SHP77 treated with DMSO at 0.1 percent for 48 hours (cell line): ENCODE results near the gene ABCB10.
"Not testable (repeated sequence)": the region's sequence is repeated elsewhere in the genome, so short reads cannot be mapped to it uniquely, and the experiment has no call there.

ENCODE experiments used
- DNase-seq: peaks from one replicate; lab custom pipeline; 2025; lab: John Stamatoyannopoulos, UW

The ABCB10 gene

DNA sequence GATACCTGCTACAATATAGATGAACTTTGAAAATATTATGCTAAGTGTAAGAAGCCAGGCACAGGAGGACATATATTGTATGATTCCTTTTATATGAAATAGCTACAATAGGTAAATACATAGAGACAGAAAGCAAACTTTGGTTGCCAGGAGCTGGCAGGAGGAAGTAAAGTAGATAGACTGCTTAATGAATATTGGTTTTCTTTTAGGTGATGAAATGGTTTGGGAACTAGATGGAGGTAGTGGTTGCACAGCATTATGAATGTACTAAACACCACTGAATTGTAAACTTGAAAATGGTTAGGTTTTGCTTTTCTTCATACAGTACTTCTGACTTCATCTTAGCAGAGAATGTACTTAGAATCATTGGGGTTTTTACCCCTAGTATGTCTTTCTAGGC is 21.5 kb downstream of the ABCB10 start:
- no peak for DNase-seq

GRCh38 chr1:229535230-229535629 is 23.3 kb downstream of the ABCB10 start:
- no peak for DNase-seq

DNA sequence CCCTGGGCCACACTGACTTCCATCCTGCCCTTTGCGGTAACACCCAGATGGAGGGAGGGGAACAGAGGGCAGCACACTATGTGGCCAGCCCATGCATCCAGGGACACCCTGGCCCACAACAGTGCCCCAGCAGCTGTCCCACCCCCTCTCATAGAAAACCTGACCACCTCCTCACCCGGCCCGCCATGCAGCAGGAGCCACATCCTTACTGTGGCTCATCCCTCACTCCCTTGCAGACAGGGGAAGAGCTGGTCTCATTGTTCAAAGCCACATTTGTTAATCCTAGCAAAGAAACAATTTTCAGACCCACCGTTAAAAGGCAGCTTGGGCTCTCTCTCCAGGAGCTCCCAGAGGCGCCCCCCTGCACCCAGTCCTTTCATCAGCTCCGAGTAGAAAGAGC is 27.2 kb downstream of the ABCB10 start:
- DNase-seq, result no peak

DNA sequence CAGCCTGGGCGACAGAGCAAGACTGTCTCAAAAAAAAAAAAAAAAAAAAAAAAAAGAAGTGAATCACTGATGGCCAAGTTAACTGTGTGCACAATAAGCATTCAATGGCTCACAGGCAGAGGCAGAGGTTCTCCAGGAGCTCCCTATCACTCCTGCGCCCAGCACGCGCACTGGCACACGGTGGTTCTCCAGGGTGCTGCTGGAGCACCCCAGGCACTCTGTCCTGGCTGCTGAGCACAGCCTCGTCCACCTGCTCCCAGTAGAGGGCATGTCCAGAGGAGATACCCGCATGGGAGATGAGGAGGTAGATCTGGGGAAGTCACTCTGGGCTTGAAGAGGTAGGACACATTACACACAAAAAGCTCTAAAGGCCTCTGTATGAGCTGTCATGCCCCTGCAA is 28.9 kb downstream of the ABCB10 start:
- no peak for DNase-seq

- DNase-seq, result no peak
Measured at GRCh38 chr1:229526695-229527094, 31.8 kb downstream of the ABCB10 start.

GRCh38 chr1:229523052-229523451 is 35.5 kb downstream of the ABCB10 start:
- no peak for DNase-seq

- DNase-seq, result peak; percentile 7
Measured at GRCh38 chr1:229514578-229515275, 43.8 kb downstream of the ABCB10 start.

GRCh38 chr1:229511625-229512024 is 46.9 kb downstream of the ABCB10 start:
- DNase-seq, result not testable (repeated sequence)

- not testable (repeated sequence) for DNase-seq
Measured at GRCh38 chr1:229511201-229511600, 47.3 kb downstream of the ABCB10 start.

- peak; percentile 40 for DNase-seq
Measured at GRCh38 chr1:229509576-229509975, 48.9 kb downstream of the ABCB10 start.

DNA sequence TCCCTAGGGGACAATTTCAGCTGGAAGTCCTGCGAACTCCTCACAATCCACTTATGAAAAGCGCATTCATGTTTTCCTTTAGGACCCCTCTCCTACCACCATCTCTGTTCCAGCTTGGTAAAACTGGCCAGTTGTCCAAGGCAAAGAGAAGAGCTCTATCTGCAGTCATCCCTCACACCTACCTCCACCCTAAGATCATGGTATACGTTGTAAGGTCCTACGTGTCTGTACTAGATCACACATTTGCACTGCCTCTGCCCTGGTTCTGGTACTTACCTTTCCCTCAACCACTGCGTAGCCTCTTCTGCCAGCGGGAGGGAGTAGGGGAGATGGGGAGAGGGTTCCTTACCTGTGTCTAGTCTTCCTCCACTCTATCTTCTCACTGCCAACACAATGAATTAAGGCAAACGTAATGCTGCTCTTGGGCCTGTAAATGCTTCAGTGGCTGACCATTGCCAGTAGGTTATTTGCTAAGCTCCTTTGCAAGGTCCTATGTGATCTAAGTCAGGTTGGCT is 49.6 kb downstream of the ABCB10 start:
- peak; percentile 21 for DNase-seq

- peak; percentile 94 for DNase-seq
Measured at GRCh38 chr1:229507951-229508822, 50.3 kb downstream of the ABCB10 start, which contains the start of gene NUP133. NUP133 (minus strand) TSS chr1:229508341; CDS start chr1:229508249, 92 bp downstream.

GRCh38 chr1:229507502-229507901 is 51.0 kb downstream of the ABCB10 start:
- no peak for DNase-seq

GRCh38 chr1:229506633-229507032 is 51.9 kb downstream of the ABCB10 start:
- DNase-seq, result no peak

- DNase-seq, result no peak
Measured at GRCh38 chr1:229495782-229496181, 62.7 kb downstream of the ABCB10 start.

DNA sequence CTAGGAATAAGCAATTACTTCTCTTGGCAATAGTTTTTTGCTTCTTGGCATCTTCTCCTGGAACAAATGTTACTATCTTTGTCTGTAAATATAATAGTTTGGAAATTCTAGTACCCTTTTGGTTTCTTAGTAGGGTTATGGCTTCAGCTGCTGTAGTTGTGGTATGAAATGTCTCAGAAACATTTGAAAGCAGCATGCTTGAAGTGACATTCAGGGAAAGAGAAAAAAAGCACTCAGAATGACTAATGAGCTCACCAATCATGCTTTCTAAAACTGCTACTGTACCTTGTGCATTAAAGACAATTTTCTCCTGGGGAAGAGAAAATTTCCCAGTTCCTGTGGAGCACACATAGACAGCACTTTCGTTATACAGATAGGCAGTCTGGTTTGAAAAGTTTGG is 71.3 kb downstream of the ABCB10 start:
- DNase-seq, result no peak

- no peak for DNase-seq
Measured at GRCh38 chr1:229485318-229485717, 73.2 kb downstream of the ABCB10 start.

- no peak for DNase-seq
Measured at GRCh38 chr1:229482511-229482910, 76.0 kb downstream of the ABCB10 start.

- DNase-seq, result no peak
Measured at GRCh38 chr1:229480495-229480894, 78.0 kb downstream of the ABCB10 start.

- no peak for DNase-seq
Measured at GRCh38 chr1:229479660-229480399, 78.7 kb downstream of the ABCB10 start.

DNA sequence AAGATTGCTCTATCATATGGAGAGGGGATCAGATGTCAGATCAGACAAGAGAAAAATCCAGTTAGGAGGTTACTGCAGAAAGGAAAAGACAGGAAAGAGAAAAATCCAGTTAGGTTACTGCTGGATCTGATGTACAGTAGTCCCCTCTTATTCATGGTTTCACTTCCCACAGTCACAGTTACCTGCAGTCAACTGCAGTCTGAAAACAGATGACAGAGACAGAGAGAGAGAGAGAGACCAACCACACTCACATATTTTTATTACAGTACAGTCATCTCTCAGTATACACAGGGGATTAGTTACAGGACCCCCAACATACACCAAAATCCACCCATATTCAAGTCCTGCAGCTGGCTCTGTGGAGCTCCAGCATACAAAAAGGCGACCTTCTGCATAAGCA is 79.7 kb downstream of the ABCB10 start:
- no peak for DNase-seq

DNA sequence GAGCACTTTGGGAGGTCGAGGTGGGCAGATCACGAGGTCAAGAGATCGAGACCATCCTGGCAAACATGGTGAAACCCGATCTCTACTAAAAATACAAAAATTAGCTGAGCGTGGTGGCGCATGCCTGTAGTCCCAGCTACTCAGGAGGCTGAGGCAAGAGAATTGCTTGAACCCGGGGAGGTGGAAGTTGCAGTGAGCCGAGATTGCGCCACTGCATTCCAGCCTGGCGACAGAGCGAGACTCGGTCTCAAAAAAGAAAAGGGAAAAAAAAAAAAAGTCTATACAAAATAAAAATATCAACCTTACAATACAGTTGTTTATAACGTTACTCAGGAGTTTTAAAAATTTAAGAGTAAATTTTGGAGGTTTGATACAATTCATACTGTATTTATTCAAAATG is 82.6 kb downstream of the ABCB10 start:
- DNase-seq, result not testable (repeated sequence)
